Measurements from ENCODE around the gene ADGRL2.

GRCh38 chr1:81921851-81922462 is 121.2 kb downstream of the ADGRL2 start:
- TF ChIP-seq CTCF (IDR thresholded peaks at IDR 0.05; ENCODE audit: insufficient read depth, low read depth, low read length), result no peak
- TF ChIP-seq EZH2 (IDR thresholded peaks at IDR 0.05; ENCODE audit: insufficient read depth, low read length), result no peak

Data from astrocyte (in vitro differentiated cells and primary cell).